Measurements from ENCODE around the gene GRIN2A.
A peak's percentile ranks its signal among the peaks of the same experiment; 100 is the strongest.

GRIN2A gene

DNA sequence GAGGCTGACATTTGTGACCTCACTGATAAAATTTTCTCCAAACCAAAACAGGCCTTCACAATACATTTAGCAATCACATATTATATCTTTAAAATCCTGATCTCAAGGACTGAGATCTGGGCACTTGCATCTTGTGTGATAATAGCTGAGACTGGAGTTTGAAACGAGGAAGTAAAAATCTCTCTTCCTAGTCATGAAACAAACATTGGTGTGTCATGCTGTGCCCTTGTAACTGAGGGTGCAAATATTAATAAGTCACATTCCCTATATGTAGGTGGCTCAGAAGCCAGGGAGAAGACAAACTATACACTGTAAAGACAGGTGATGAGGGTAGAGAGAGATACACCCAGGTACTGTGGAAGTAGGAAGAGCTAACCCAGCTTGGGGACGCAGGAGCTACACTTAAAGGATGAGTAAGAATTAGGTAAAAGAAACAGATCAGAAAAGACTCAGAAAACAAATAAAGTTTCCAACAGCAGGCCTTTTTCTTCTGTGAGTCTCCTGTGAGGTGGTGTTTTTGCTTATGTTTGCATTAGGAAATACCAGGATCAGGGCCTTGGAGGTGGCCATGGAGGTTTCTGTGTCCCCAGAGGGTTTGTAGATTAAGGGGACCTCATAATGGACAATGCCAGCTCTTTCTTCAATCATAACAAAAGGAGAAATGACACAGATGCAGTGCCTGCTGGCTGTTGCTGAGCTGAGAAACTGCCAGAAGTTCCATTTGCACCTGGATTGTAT is 335.7 kb downstream of the GRIN2A start:
- peak overlapping the region; percentile 66 for H3K27ac ChIP-seq (ENCODE audit: low read depth, low read length)
- no peaks in the 10 kb centered on the region for H3K36me3 ChIP-seq (ENCODE audit: insufficient read depth, low read length)
- peaks cover 19% of the 10 kb centered on the region for H3K4me1 ChIP-seq (ENCODE audit: control insufficient read depth, insufficient read depth, low read length, unreplicated experiment)
- H3K4me3 ChIP-seq (ENCODE audit: low read depth, low read length) = no peak overlapping the region
- no peaks in the 10 kb centered on the region for H3K27me3 ChIP-seq (ENCODE audit: insufficient read depth, low read length)
- H3K79me2 ChIP-seq (ENCODE audit: control insufficient read depth, insufficient read depth, low read length, unreplicated experiment) = no peaks in the 10 kb centered on the region
- H2AFZ ChIP-seq (ENCODE audit: low read length, unreplicated experiment) = no peak overlapping the region

DNA sequence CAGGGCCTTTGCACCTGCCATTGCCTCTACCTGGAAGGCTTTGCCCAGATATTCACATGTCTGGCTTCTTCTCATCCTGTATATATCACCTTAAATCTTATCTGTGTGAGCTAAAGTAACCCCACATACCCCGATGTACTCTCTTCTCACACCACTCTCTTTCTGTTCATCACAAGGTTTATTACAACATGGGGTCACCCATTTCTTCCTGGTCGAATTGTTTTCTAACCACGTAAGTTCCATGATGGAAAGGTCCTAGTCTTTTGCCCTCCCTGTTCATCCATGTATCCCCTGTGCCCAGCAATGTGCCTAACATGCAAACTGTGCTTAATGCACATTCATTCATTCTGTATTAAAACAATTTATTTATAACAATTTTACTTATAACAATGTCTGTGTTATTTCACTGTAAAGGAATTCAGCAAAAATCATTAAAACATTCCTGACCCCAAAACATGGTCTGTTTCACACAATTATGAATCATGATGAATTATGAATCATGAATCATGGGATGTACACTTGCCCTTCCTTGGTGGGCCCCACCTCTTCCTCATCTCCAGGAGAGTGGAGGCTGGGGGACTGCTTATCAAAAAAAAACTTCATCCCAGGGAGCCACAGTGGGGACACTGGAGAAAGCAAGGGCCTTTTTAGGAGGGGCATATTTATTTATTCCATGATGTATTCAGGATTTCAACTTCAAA is 336.4 kb downstream of the GRIN2A start:
- H3K79me2 ChIP-seq (ENCODE audit: control insufficient read depth, insufficient read depth, low read length, unreplicated experiment) = no peaks in the 10 kb centered on the region
- no peak overlapping the region for H3K4me3 ChIP-seq (ENCODE audit: low read depth, low read length)
- H3K4me1 ChIP-seq (ENCODE audit: control insufficient read depth, insufficient read depth, low read length, unreplicated experiment) = peaks cover 19% of the 10 kb centered on the region
- no peak overlapping the region for H2AFZ ChIP-seq (ENCODE audit: low read length, unreplicated experiment)
- no peaks in the 10 kb centered on the region for H3K36me3 ChIP-seq (ENCODE audit: insufficient read depth, low read length)
- no peaks in the 10 kb centered on the region for H3K27me3 ChIP-seq (ENCODE audit: insufficient read depth, low read length)
- H3K27ac ChIP-seq (ENCODE audit: low read depth, low read length) = peak overlapping the region; percentile 66

DNA sequence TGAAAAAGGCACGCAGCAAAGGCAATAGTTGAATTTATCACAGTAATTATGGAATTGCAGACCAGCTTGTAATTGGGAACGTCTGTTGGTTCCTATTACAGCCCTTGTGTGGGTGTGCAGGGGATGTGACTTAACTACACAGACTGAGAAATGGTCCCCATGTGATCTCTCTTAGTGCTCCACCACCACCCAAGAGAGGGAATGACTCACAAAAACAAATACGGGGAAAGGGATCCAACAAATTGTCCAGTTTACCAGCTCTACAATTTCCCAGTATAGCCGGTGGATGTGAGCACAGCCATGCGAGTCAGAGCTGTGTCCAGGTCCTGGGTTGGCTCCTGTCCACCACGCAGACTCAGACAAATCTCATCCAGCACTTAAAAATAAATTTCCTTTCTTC is 337.9 kb downstream of the GRIN2A start:
- H3K36me3 ChIP-seq (ENCODE audit: insufficient read depth, low read length) = no peaks in the 10 kb centered on the region
- H3K4me1 ChIP-seq (ENCODE audit: control insufficient read depth, insufficient read depth, low read length, unreplicated experiment) = peaks cover 19% of the 10 kb centered on the region
- H3K27ac ChIP-seq (ENCODE audit: low read depth, low read length) = no peak overlapping the region; the same call in 1 of the 2 replicates
- H3K27me3 ChIP-seq (ENCODE audit: insufficient read depth, low read length) = no peaks in the 10 kb centered on the region
- H2AFZ ChIP-seq (ENCODE audit: low read length, unreplicated experiment) = no peak overlapping the region
- no peaks in the 10 kb centered on the region for H3K79me2 ChIP-seq (ENCODE audit: control insufficient read depth, insufficient read depth, low read length, unreplicated experiment)
- H3K4me3 ChIP-seq (ENCODE audit: low read depth, low read length) = no peak overlapping the region

DNA sequence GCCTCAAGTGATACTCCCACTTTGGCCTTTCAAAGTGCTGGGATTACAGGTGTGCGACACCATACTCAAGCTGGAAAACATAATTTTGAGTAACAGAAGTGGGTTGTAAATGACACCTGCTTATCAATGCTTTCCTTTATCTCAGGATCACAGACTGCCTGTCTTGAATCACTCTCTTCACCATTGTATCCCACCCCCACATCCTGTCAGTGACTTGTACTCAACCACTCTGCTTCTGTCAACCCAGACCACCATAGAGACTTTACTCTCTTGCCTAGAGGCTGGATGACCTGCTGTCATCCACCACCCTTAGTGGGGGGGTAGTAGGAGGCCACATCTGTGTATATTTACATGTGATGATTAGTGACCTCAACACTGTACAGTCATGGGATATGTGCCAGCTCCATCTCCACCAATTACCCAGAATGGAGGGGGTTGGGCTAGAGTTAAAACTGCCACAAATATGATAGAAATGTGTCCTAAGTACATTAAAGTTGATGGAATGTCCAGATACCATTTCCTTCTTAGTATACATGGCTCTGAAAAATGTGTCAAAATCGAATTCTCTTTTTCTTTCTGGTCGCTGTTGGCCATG is 338.7 kb downstream of the GRIN2A start:
- Histone ChIP-seq H2AFZ (ENCODE audit: low read length, unreplicated experiment) (no peak overlapping the region), H3K27ac (ENCODE audit: low read depth, low read length) (no peak overlapping the region), H3K4me1 (ENCODE audit: control insufficient read depth, insufficient read depth, low read length, unreplicated experiment) (peaks cover 19% of the 10 kb centered on the region), H3K79me2 (ENCODE audit: control insufficient read depth, insufficient read depth, low read length, unreplicated experiment) (no peaks in the 10 kb centered on the region), H3K4me3 (ENCODE audit: low read depth, low read length) (no peak overlapping the region), H3K27me3 (ENCODE audit: insufficient read depth, low read length) (no peaks in the 10 kb centered on the region), H3K36me3 (ENCODE audit: insufficient read depth, low read length) (no peaks in the 10 kb centered on the region)

DNA sequence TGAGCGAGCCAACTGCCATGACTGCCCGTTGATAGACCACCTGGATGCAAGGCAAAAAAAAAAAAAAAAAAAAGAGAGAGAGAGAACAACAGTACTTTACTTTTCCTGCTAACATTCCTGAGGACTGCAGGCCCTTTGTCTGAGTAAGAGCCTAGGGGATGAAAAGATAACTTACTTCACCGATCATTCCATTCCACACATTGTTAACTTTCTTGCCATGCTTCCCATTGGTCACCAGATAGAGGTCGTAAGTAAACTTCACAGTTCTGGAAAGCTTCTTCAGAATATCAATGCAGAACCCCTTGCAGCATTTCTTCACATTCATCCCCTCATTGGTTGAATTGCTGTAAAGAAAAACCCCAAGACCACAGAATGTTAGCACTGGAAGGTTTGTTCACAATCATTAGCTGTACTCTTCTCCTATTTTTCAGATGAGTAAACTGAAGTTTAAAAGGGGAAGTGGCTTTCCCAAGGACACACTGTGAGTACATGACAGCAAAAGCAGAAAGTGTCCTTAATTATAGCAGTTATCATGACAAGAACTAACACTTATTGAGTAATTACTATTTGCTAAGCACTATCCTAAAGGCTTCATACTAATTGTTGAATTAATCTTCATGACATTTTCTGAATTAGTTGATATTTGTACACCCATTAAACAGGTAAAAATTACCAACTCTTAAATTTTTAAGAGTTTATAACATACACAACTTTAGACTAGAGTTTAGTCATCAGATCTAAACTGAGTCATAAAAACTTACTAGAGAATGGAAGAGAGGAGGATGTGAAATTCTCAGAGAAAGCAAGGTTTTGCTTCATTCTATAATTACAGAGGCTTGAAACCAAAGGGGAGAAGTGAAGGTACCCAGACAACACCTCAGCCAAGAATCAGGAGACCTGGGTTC is 341.2 kb downstream of the GRIN2A start:
- Histone ChIP-seq H3K27ac (ENCODE audit: low read depth, low read length) (no peak overlapping the region), H3K36me3 (ENCODE audit: insufficient read depth, low read length) (no peaks in the 10 kb centered on the region), H3K79me2 (ENCODE audit: control insufficient read depth, insufficient read depth, low read length, unreplicated experiment) (no peaks in the 10 kb centered on the region), H3K4me1 (ENCODE audit: control insufficient read depth, insufficient read depth, low read length, unreplicated experiment) (peaks cover 10% of the 10 kb centered on the region), H3K27me3 (ENCODE audit: insufficient read depth, low read length) (no peaks in the 10 kb centered on the region), H2AFZ (ENCODE audit: low read length, unreplicated experiment) (no peak overlapping the region), H3K4me3 (ENCODE audit: low read depth, low read length) (no peak overlapping the region)

GRCh38 chr16:9837481-9837880 is 344.7 kb downstream of the GRIN2A start:
- Histone ChIP-seq H3K27me3 (ENCODE audit: insufficient read depth, low read length) (no peaks in the 10 kb centered on the region), H3K79me2 (ENCODE audit: control insufficient read depth, insufficient read depth, low read length, unreplicated experiment) (no peaks in the 10 kb centered on the region), H3K27ac (ENCODE audit: low read depth, low read length) (no peak overlapping the region), H2AFZ (ENCODE audit: low read length, unreplicated experiment) (no peak overlapping the region), H3K36me3 (ENCODE audit: insufficient read depth, low read length) (no peaks in the 10 kb centered on the region), H3K4me3 (ENCODE audit: low read depth, low read length) (no peak overlapping the region), H3K4me1 (ENCODE audit: control insufficient read depth, insufficient read depth, low read length, unreplicated experiment) (no peaks in the 10 kb centered on the region)

DNA sequence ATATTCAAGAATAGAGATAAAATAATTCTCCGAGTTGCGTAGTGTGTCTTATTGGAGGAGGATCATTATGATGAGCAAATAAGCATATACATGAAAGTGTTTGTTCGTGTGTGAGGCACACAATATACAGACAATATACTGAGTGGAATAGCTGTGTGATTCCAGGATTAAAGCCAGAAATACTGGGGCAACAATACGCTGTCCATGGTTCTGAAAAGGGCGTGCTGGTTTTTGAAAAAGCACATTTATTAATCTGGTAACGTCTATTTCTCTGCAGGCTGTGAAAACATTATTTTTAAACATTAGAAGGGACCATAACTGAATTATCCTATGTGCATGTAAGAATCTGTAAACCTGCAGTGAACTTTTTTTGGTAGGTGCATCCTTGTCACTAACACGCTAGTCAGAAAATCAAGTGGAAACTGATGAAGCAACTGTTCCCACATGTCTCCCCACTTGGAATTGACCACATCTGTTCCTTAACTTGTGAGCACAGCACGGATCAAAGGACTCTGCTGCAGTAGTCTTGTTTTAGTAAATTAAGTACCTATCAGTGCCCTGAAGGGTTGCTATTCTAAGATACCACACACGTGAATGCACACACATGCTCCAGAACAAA is 346.0 kb downstream of the GRIN2A start:
- H3K27ac ChIP-seq (ENCODE audit: low read depth, low read length) = no peak overlapping the region
- H3K27me3 ChIP-seq (ENCODE audit: insufficient read depth, low read length) = no peaks in the 10 kb centered on the region
- H3K36me3 ChIP-seq (ENCODE audit: insufficient read depth, low read length) = no peaks in the 10 kb centered on the region
- no peak overlapping the region for H3K4me3 ChIP-seq (ENCODE audit: low read depth, low read length)
- no peaks in the 10 kb centered on the region for H3K79me2 ChIP-seq (ENCODE audit: control insufficient read depth, insufficient read depth, low read length, unreplicated experiment)
- no peak overlapping the region for H2AFZ ChIP-seq (ENCODE audit: low read length, unreplicated experiment)
- no peaks in the 10 kb centered on the region for H3K4me1 ChIP-seq (ENCODE audit: control insufficient read depth, insufficient read depth, low read length, unreplicated experiment)

- no peaks in the 10 kb centered on the region for H3K79me2 ChIP-seq (ENCODE audit: control insufficient read depth, insufficient read depth, low read length, unreplicated experiment)
- no peaks in the 10 kb centered on the region for H3K4me1 ChIP-seq (ENCODE audit: control insufficient read depth, insufficient read depth, low read length, unreplicated experiment)
- H3K27me3 ChIP-seq (ENCODE audit: insufficient read depth, low read length) = no peaks in the 10 kb centered on the region
- no peak overlapping the region for H2AFZ ChIP-seq (ENCODE audit: low read length, unreplicated experiment)
- no peak overlapping the region for H3K27ac ChIP-seq (ENCODE audit: low read depth, low read length)
- no peak overlapping the region for H3K4me3 ChIP-seq (ENCODE audit: low read depth, low read length)
- H3K36me3 ChIP-seq (ENCODE audit: insufficient read depth, low read length) = no peaks in the 10 kb centered on the region
Measured at GRCh38 chr16:9827062-9827752, 355.0 kb downstream of the GRIN2A start.

- no peaks in the 10 kb centered on the region for H3K36me3 ChIP-seq (ENCODE audit: insufficient read depth, low read length)
- H3K27ac ChIP-seq (ENCODE audit: low read depth, low read length) = no peak overlapping the region
- no peaks in the 10 kb centered on the region for H3K4me1 ChIP-seq (ENCODE audit: control insufficient read depth, insufficient read depth, low read length, unreplicated experiment)
- no peak overlapping the region for H2AFZ ChIP-seq (ENCODE audit: low read length, unreplicated experiment)
- H3K79me2 ChIP-seq (ENCODE audit: control insufficient read depth, insufficient read depth, low read length, unreplicated experiment) = no peaks in the 10 kb centered on the region
- no peaks in the 10 kb centered on the region for H3K27me3 ChIP-seq (ENCODE audit: insufficient read depth, low read length)
- H3K4me3 ChIP-seq (ENCODE audit: low read depth, low read length) = no peak overlapping the region
Measured at GRCh38 chr16:9826656-9827055, 355.6 kb downstream of the GRIN2A start.
